IPS-18c (cell line): ENCODE measurements around the gene MYO1D.

Source experiments
- H3K4me3 ChIP-seq: 2 replicates; pipeline ENCODE4 v1.7.0; 2013; ENCODE audit warnings: low read depth, mild to moderate bottlenecking, low read length, moderate library complexity; ENCODE audit not compliant: insufficient read depth
- H3K9me3 ChIP-seq: one replicate; pipeline ENCODE4 v1.6.1; 2013; ENCODE audit warnings: mild to moderate bottlenecking, low read length, moderate library complexity; ENCODE audit not compliant: control insufficient read depth, insufficient read depth

Gene MYO1D

GRCh38 chr17:32810690-32811089 lies 66.2 kb downstream of the MYO1D start:
- Histone ChIP-seq H3K4me3 (no peak overlapping the region), H3K9me3 (no peaks in the 10 kb centered on the region)

- H3K4me3 ChIP-seq = no peak overlapping the region
- H3K9me3 ChIP-seq = no peaks in the 10 kb centered on the region
Measured at GRCh38 chr17:32807577-32807976, 69.3 kb downstream of the MYO1D start.

- Histone ChIP-seq H3K4me3 (no peak overlapping the region), H3K9me3 (no peaks in the 10 kb centered on the region)
Measured at GRCh38 chr17:32806646-32807045, 70.3 kb downstream of the MYO1D start.

GRCh38 chr17:32805029-32805976 lies 71.6 kb downstream of the MYO1D start:
- Histone ChIP-seq H3K4me3 (no peak overlapping the region), H3K9me3 (no peaks in the 10 kb centered on the region)

- Histone ChIP-seq H3K9me3 (no peaks in the 10 kb centered on the region), H3K4me3 (no peak overlapping the region)
Measured at GRCh38 chr17:32803544-32803943, 73.4 kb downstream of the MYO1D start.

GRCh38 chr17:32802306-32802705 lies 74.6 kb downstream of the MYO1D start:
- Histone ChIP-seq H3K4me3 (no peak overlapping the region), H3K9me3 (no peaks in the 10 kb centered on the region)

- H3K9me3 ChIP-seq = no peaks in the 10 kb centered on the region
- H3K4me3 ChIP-seq = no peak overlapping the region
Measured at GRCh38 chr17:32801641-32802040, 75.3 kb downstream of the MYO1D start.

GRCh38 chr17:32801193-32801592 lies 75.7 kb downstream of the MYO1D start:
- Histone ChIP-seq H3K9me3 (no peaks in the 10 kb centered on the region), H3K4me3 (no peak overlapping the region)

GRCh38 chr17:32798938-32799337 lies 78.0 kb downstream of the MYO1D start:
- no peaks in the 10 kb centered on the region for H3K9me3 ChIP-seq
- H3K4me3 ChIP-seq = no peak overlapping the region

GRCh38 chr17:32795339-32795979 lies 81.5 kb downstream of the MYO1D start:
- Histone ChIP-seq H3K9me3 (no peaks in the 10 kb centered on the region), H3K4me3 (no peak overlapping the region)

- H3K4me3 ChIP-seq = no peak overlapping the region
- no peaks in the 10 kb centered on the region for H3K9me3 ChIP-seq
Measured at GRCh38 chr17:32794533-32795246, 82.2 kb downstream of the MYO1D start.

GRCh38 chr17:32793841-32794240 lies 83.1 kb downstream of the MYO1D start:
- no peaks in the 10 kb centered on the region for H3K9me3 ChIP-seq
- no peak overlapping the region for H3K4me3 ChIP-seq

GRCh38 chr17:32792207-32792606 lies 84.7 kb downstream of the MYO1D start:
- no peaks in the 10 kb centered on the region for H3K9me3 ChIP-seq

GRCh38 chr17:32786169-32786568 lies 90.8 kb downstream of the MYO1D start:
- Histone ChIP-seq H3K4me3 (no peak overlapping the region), H3K9me3 (no peaks in the 10 kb centered on the region)

More at GRCh38 chr17:32792207-32792606, 84.7 kb downstream of the MYO1D start:
- H3K4me3 ChIP-seq = no peak overlapping the region

- H3K9me3 ChIP-seq = no peaks in the 10 kb centered on the region
Measured at GRCh38 chr17:32784113-32784512, 92.8 kb downstream of the MYO1D start.

GRCh38 chr17:32783602-32784001 lies 93.3 kb downstream of the MYO1D start:
- H3K4me3 ChIP-seq = no peak overlapping the region
- no peaks in the 10 kb centered on the region for H3K9me3 ChIP-seq

More at GRCh38 chr17:32784113-32784512, 92.8 kb downstream of the MYO1D start:
- no peak overlapping the region for H3K4me3 ChIP-seq

- H3K4me3 ChIP-seq = no peak overlapping the region
- no peaks in the 10 kb centered on the region for H3K9me3 ChIP-seq
Measured at GRCh38 chr17:32780721-32781120, 96.2 kb downstream of the MYO1D start.

- no peak overlapping the region for H3K4me3 ChIP-seq
- H3K9me3 ChIP-seq = no peaks in the 10 kb centered on the region
Measured at GRCh38 chr17:32777922-32778321, 99.0 kb downstream of the MYO1D start.
